Neutrophil (primary cell): ENCODE measurements around the gene PTPRD.

ENCODE experiments used
- H3K27ac ChIP-seq: fragments of 200-600 bp; sonication (generic); 2 replicates; pipeline ENCODE4 v1.5.1; 2016; ENCODE audit warnings: mild to moderate bottlenecking, moderate library complexity
- H3K27me3 ChIP-seq: fragments of 200-600 bp; sonication (generic); 2 replicates; pipeline ENCODE4 v1.6.0; 2016; ENCODE audit warnings: mild to moderate bottlenecking
- H3K36me3 ChIP-seq: fragments of 200-600 bp; sonication (generic); 2 replicates; pipeline ENCODE4 v1.5.1; 2017
- H3K4me1 ChIP-seq, 2 experiments: fragments of 200-600 bp in 1 of 2; sonication (generic) in 1 of 2; 1 replicate in 1 of 2; 2 replicates in 1 of 2; pipeline versions ENCODE4 v1.5.1 to v1.6.1; 2013 to 2016; ENCODE audit warnings: low read depth in 1 of 2, low read length in 1 of 2, mild to moderate bottlenecking in 1 of 2, moderate library complexity in 1 of 2; ENCODE audit not compliant: control insufficient read depth in 1 of 2, insufficient read depth in 1 of 2
- H3K4me3 ChIP-seq, 2 experiments: fragments of 200-600 bp in 1 of 2; sonication (generic) in 1 of 2; 1 replicate in 1 of 2; 2 replicates in 1 of 2; pipeline ENCODE4 v1.5.1; 2013 to 2016; ENCODE audit warnings: low read depth in 1 of 2, low read length in 1 of 2, mild to moderate bottlenecking in 1 of 2, moderate library complexity in 1 of 2
- H3K9me3 ChIP-seq: fragments of 200-600 bp; sonication (generic); 2 replicates; pipeline ENCODE4 v1.5.1; 2016
- TF ChIP-seq, protein P1 (sequence below): fragments of 200-600 bp; sonication (generic); IDR thresholded peaks from 2 replicates; pipeline ENCODE4 v1.5.1; 2016; ENCODE audit warnings: antibody characterized with exemption

The PTPRD gene

DNA sequence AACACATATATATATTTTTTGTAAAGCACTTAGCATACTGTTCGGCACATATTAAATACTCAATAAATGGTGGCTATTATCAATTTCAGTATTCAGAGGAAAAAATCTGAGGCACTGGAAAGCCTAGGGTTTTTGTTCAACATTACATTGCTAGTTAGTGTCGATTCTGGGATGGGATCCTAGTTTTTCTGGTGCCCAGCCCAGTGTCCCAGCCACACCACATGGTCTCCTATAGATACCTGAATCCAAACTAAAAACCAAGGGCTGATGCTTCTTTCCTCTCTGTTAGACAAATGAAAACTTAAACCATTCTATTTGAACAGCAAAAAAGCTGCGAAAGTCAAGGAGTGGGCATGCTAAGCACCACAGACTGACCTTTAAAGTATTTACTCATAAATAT is 2002.5 kb downstream of the PTPRD start:
- Histone ChIP-seq H3K36me3 (no peaks in the 10 kb centered on the region), H3K27me3 (no peaks in the 10 kb centered on the region), H3K27ac (no peak overlapping the region), H3K4me3 (no peak overlapping the region), H3K9me3 (no peaks in the 10 kb centered on the region), H3K4me1 (no peaks in the 10 kb centered on the region)
- TF ChIP-seq, protein P1, sequence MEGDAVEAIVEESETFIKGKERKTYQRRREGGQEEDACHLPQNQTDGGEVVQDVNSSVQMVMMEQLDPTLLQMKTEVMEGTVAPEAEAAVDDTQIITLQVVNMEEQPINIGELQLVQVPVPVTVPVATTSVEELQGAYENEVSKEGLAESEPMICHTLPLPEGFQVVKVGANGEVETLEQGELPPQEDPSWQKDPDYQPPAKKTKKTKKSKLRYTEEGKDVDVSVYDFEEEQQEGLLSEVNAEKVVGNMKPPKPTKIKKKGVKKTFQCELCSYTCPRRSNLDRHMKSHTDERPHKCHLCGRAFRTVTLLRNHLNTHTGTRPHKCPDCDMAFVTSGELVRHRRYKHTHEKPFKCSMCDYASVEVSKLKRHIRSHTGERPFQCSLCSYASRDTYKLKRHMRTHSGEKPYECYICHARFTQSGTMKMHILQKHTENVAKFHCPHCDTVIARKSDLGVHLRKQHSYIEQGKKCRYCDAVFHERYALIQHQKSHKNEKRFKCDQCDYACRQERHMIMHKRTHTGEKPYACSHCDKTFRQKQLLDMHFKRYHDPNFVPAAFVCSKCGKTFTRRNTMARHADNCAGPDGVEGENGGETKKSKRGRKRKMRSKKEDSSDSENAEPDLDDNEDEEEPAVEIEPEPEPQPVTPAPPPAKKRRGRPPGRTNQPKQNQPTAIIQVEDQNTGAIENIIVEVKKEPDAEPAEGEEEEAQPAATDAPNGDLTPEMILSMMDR: no peak

DNA sequence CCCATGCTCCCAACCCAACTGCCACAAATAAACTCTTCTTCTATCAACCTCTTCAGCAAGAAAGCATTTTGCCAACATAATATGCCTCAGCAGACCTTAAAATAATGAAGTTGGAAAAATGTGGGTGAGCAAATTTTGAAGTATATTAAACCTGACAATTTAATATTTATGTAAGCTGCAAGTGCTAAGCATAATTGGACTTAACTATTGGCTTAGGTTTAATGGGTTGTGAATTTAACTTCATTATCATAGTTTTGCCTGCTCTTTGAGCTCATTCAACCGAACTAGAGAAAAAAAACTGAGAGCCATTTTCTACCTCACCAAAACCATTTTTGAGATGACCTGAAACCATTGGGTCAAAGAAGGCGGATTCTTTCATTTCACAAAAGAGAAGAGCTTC is 2007.7 kb downstream of the PTPRD start:
- TF ChIP-seq, protein P1: no peak
- H3K9me3 ChIP-seq: no peaks in the 10 kb centered on the region
- H3K27ac ChIP-seq: no peak overlapping the region
- H3K36me3 ChIP-seq: no peaks in the 10 kb centered on the region
- no peak overlapping the region for H3K4me3 ChIP-seq
- H3K4me1 ChIP-seq: no peaks in the 10 kb centered on the region
- H3K27me3 ChIP-seq: no peaks in the 10 kb centered on the region

DNA sequence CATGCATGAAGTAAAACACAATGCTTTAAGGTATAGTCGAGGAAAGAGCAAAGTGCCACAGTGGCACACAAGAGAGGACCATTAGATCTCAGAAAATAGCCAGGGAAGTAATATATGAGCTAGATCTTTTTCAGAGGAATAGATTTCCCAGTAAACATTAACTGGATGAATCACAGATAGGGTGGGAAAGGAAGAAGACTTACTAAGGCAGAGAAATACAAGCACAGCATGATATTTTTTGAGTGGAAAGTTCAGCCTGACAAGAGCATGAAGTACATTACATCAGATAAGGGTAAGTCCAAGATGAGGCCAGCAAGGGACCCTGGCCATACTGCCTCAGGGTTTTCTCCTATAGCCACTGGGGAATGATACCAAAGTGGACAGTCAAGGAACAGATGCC is 2008.6 kb downstream of the PTPRD start:
- no peak overlapping the region for H3K27ac ChIP-seq
- no peaks in the 10 kb centered on the region for H3K27me3 ChIP-seq
- no peaks in the 10 kb centered on the region for H3K9me3 ChIP-seq
- TF ChIP-seq, protein P1: no peak
- H3K4me3 ChIP-seq: no peak overlapping the region
- no peaks in the 10 kb centered on the region for H3K4me1 ChIP-seq
- H3K36me3 ChIP-seq: no peaks in the 10 kb centered on the region

DNA sequence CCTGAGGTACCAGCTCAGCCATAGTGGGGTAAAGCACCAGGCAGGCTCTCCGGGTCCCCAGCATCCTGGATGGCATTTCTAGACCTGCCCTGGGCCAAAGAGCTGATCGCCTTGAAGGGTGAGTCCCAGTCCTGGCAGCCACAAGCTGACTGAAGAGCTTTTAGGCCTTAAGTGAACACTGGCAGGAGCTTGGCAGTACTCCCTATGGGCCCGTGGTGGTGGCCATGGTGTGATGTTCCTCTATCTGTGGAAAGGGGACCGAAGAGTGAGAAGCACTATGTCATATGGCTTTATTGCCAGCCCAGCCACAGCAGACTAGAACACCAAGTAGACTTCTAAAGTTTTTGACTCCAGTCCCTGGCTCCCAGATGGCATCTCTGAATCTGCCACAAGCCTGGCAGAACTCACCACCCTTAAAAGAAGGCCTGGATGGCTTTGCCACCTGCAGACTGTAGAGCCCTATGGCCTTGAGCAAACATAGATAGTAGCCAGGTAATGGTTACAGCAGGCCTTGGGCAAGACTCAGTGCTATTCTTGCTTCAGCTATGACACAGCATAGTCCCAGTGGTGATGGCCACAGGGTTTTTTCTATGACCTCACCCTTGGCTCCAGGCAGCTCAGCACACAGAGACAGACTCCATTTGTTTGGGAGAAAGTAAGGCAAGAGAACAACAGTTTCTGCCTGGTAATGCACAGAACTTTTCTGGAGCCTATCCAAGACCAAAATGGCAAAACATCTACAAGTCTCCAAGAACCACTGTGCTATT is 2011.7 kb downstream of the PTPRD start:
- H3K4me1 ChIP-seq: no peaks in the 10 kb centered on the region
- H3K4me3 ChIP-seq: no peak overlapping the region
- no peak overlapping the region for H3K27ac ChIP-seq
- H3K9me3 ChIP-seq: no peaks in the 10 kb centered on the region
- H3K27me3 ChIP-seq: no peaks in the 10 kb centered on the region
- TF ChIP-seq, protein P1: no peak
- no peaks in the 10 kb centered on the region for H3K36me3 ChIP-seq

DNA sequence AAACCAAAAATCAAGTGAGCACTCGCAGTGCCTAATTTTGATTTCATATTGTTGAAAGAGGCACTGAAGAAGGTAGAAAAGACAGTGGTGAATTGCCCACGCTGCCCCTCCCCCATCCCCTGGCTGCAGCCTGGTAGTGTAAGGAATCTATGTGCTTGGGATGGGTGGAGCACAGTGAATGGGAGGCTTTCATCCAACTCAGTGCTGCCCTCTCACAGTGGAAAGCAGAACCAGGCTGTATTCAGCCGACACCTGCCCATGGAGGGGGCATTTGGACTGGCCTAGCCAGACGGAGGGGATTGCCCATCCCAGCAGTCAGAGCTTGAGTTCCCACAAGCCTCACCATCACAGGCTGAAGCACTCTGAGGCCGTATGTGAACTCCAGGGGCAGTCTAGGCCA is 2012.9 kb downstream of the PTPRD start:
- no peaks in the 10 kb centered on the region for H3K9me3 ChIP-seq
- TF ChIP-seq, protein P1: no peak
- no peak overlapping the region for H3K4me3 ChIP-seq
- H3K27ac ChIP-seq: no peak overlapping the region
- H3K36me3 ChIP-seq: no peaks in the 10 kb centered on the region
- no peaks in the 10 kb centered on the region for H3K27me3 ChIP-seq
- H3K4me1 ChIP-seq: no peaks in the 10 kb centered on the region
